Measurements from ENCODE around the gene NAA80.

The NAA80 gene, protein sequence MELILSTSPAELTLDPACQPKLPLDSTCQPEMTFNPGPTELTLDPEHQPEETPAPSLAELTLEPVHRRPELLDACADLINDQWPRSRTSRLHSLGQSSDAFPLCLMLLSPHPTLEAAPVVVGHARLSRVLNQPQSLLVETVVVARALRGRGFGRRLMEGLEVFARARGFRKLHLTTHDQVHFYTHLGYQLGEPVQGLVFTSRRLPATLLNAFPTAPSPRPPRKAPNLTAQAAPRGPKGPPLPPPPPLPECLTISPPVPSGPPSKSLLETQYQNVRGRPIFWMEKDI

DNA sequence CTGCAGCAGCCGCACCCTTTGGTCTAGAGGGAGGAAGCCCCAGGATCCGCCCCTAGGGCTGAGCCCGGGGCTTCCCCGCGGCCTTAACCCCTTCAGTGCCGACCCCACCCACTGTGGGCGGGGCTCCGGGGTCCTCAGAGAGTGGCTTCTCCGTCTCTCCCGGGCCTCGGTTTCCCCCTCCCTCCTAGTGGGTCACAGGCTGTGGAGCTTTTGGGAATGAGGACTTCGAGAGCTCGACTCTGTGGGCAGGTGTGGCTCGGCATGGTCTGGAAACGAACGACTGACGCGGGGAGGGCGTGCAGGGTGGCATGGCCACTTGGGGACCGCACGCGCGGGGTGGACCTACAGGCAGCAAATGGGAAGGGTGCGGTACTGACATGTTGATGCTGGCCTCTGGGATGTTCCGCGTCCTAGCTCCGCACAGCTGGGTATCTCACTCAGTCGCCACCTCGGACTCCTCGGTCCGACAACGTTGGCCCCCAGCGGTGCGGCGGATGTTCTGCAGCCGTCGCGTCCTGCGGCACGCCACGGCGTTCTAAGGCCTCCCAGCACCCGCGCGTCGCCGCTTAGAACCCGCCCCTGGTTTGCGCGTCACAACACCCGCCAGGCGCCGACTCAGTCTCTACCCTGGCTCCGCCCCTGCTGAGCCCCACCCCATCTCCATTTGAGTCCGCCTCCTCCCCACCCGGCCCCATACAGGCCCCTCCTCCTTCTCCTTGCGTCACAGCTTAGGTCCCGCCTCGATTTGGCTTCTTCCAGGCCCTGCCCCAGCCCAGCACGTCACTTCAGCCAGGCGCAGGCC lies at the start of gene NAA80, which contains the start of gene HYAL3:
Gene NAA80 (minus strand): TSS at position 570 of the 802 bp plus-strand sequence. CDS start 1,942 bp downstream, outside the sequence.
Gene HYAL3 (minus strand): TSS at position 570 of the 802 bp plus-strand sequence. CDS start 3,803 bp downstream, outside the sequence.
- FAIRE-seq (peak; percentile 67), DNase-seq (ENCODE audit: insufficient read length, low spot score) (peak; percentile 93)
- TF ChIP-seq POLR2A (IDR thresholded peaks at IDR 0.05; ENCODE audit: low read depth, low read length), result peak; percentile 95

DNA sequence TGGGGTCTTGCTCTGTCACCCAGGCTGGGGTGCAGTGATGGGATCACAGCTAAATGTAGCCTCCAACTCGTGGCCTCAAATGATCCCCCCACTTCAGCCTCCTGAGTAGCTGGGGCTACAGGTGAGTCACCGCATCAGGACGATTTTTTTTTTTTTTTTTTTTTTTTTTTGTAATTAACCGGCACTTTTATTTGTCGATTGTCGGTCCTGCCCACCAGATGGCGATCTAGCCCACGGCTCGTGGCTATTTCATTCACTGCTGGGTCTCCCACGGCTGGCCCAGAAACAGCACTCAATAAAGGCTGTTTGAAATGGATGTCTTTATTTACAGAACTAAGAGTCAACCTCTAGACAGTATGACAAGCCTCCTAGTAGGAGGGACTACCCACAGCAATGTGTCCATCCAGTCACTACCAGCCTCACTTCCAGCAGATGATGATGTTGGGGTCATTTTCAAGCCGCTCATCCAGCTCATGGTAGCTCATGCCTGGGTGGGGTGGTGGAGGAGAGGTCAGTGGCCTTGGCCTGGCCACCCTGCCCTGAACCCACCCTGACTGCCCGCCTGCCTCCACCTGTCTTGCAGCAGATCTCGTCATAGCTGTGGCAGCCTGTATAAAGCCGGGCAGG lies 48.1 kb upstream of the NAA80 start:
- DNase-seq (ENCODE audit: insufficient read length, low spot score) (peak; percentile 76), FAIRE-seq (no peak)
- no peak for TF ChIP-seq POLR2A (IDR thresholded peaks at IDR 0.05; ENCODE audit: low read depth, low read length)

DNA sequence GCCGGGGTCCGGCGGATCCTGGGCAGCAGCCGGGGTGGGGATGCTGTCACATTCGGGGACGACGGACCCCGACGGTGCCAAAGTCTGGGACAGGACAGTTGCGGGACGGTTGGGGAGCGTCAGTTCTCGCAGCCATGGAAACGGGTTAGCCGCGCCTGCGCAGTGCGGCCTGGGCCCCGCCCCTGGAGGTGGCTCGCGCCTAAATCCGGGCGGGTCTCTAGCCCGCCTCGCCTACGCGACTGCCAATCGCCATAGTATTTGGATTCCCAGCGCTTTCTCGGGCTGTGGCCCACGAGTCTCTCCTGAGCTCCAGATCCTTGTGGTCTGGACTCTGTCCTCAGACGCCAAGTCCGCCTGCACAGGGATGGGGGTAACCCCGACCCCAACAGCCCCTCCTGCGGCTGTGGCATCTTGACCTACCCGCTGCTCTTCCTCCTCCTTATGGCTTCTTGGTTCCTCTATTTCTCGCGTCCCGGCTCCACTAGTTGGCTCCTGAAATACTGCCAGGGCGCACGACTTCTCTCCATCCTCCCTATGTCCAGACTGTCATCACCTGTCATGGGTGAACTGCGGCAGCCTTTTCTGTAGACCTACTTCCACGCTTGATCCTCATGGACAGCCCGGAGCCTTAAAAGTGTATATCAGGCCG lies 46.5 kb upstream of the NAA80 start, which contains the start of gene ZMYND10:
Gene ZMYND10 (minus strand): TSS at position 147 of the 649 bp plus-strand sequence. CDS start 153 bp downstream, outside the sequence.
- DNase-seq (ENCODE audit: insufficient read length, low spot score) (no peak), FAIRE-seq (no peak)
- TF ChIP-seq POLR2A (IDR thresholded peaks at IDR 0.05; ENCODE audit: low read depth, low read length), result no peak

DNA sequence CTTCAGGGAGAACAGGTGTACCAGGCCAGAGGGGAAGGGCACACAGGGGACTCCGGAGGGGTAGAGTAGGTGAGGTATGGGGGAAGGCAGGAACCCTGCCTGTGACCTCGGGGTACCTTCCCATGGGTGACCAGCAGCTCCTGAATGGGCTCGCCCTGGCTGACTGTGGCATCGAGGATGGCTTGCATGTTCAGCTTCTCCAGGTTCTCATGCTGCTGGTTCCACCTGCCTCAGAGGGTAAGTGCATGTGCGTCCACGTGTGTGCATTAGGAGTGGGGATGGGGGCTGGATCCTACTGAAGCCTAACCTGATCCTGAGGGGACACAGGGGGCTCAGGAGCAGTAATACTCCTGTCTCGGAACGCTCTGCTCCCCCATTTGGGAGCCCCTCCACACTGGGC lies 45.8 kb upstream of the NAA80 start:
- TF ChIP-seq POLR2A (IDR thresholded peaks at IDR 0.05; ENCODE audit: low read depth, low read length), result no peak
- FAIRE-seq (no peak), DNase-seq (ENCODE audit: insufficient read length, low spot score) (no peak)

DNA sequence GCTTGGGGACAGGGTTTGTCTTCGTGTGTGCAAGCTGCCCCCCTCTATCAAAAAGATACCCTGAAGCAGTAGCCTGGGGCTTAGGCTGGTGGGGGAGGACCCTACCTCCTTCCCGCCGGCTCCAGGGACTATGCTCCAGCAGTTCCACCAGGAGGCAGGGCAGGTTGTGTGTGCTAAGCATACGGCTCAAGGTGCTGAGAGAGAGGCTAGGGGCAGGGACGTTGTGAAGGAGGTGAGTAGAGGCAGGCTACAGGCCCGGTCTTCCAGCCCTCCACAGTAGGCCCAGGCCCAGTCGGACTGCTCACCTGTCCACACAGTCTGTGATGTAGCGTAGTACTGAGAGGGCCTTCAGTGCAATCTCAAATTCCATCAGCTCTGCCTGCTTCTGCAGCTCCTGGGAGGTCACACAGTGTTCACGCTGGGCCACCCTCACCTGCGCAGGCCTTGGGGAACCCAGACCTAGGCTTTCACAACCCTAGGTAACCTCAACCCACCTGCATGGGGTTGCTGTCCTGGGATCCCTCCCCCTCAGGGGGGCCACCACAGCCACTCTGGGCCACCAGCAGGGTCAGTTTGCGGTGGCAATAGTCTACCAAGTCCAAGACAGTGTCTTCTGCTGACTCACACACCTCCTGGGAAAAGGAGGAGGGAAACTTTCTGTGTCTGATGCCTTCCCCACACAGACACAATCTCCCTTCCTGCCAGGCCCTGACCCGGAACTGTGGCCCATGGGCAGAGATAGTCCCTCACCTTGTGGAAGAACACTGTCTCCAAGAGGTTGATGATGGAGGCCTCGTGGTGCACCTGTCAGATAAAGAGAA lies 43.8 kb upstream of the NAA80 start:
- TF ChIP-seq POLR2A (IDR thresholded peaks at IDR 0.05; ENCODE audit: low read depth, low read length), result no peak
- DNase-seq (ENCODE audit: insufficient read length, low spot score) (no peak), FAIRE-seq (no peak)

DNA sequence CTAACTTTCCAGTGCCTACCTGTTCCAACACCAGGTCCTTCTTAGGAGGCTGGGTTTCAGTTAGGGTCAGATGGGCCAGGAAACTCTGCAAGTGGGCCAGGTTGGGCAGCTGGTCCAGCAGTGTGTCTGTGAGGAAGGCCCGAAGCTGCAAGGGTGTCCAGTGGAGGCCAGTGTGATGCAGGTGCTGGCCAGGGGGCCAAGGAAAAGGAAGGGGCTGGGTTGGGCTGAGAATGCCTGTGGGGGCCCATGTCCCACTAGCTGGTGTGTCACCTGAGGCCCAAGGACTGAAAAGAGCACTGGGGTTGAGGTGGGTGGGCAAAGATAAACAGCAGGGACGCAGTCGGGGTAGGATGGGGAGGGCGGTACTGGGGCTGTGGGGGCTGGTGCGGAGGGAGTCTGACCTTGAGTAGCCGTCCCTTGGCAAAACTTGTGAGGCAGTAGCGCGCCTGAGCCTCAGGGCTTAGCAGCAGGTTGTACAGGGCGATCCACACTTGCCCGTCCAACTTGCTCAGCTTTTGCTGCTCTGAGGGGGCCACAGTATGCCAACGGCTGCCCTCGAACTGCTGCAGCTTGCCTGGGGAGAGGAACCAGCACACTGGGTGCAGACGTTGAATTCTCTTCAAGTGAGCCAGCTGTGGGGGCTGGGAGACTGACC lies 42.9 kb upstream of the NAA80 start:
- DNase-seq (ENCODE audit: insufficient read length, low spot score) (no peak), FAIRE-seq (no peak)
- TF ChIP-seq POLR2A (IDR thresholded peaks at IDR 0.05; ENCODE audit: low read depth, low read length), result no peak

DNA sequence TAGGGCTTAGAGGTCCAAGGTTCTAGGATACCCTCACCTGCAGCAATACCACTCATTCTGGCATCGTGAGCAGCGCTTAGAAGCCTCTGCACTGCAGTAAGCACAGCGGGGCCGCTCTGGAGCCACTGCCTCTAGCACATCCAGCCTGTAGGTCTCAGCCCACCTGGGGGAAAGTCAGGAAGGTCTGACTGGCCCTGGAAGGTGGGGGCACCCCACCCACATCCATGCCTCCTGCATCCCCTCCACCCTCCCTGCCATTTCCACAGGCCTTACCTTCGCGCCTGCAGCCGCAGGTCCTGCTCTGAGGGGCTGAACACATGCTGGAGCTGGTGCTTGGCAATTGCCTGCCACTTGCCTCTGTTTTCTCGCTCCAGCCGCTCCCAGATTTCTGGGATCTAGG lies 42.3 kb upstream of the NAA80 start:
- FAIRE-seq, result no peak
- DNase-seq (ENCODE audit: insufficient read length, low spot score), result no peak
- no peak for TF ChIP-seq POLR2A (IDR thresholded peaks at IDR 0.05; ENCODE audit: low read depth, low read length)

DNA sequence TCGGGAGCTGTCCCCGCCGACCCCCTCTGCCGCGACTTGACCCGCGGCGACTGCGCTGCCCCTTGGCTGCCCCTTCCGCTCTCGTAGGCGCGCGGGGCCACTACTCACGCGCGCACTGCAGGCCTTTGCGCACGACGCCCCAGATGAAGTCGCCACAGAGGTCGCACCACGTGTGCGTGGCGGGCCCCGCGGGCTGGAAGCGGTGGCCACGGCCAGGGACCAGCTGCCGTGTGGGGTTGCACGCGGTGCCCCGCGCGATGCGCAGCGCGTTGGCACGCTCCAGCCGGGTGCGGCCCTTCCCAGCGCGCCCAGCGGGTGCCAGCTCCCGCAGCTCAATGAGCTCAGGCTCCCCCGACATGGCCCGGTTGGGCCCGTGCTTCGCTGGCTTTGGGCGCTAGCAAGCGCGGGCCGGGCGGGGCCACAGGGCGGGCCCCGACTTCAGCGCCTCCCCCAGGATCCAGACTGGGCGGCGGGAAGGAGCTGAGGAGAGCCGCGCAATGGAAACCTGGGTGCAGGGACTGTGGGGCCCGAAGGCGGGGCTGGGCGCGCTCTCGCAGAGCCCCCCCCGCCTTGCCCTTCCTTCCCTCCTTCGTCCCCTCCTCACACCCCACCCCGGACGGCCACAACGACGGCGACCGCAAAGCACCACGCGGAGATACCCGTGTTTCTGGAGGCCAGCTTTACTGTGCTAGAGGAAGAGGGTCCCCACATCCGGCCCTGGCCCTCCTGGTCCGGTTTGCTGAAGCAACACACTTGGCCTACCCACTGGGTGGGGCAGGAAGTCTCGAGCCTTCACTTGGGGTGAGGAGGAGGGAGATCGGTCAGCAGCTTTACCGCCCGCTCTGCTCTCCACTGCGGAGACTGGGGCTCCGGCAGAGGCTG lies 41.5 kb upstream of the NAA80 start, which contains the start of gene RASSF1:
Gene RASSF1 (minus strand): TSS at position 389 of the 882 bp plus-strand sequence. CDS start 31 bp downstream, at position 358.
- no peak for FAIRE-seq
- no peak for TF ChIP-seq POLR2A (IDR thresholded peaks at IDR 0.05; ENCODE audit: low read depth, low read length)
- DNase-seq (ENCODE audit: insufficient read length, low spot score), result no peak

DNA sequence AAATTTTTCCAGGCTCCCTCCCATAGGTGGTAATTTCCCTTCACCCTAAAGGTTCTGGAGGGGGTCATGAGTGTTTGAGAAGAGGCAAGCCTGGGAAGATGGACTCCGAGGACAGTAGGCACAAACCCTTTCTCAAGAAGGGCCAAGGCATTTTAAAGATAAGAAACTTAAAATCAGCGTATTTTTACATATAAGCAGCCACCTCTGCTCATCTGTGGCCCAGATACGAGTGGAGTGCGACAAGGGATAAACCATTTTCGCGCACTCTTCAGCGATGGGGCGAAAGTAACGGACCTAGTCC lies 40.9 kb upstream of the NAA80 start:
- FAIRE-seq (no peak), DNase-seq (ENCODE audit: insufficient read length, low spot score) (no peak)
- TF ChIP-seq POLR2A (IDR thresholded peaks at IDR 0.05; ENCODE audit: low read depth, low read length), result no peak

DNA sequence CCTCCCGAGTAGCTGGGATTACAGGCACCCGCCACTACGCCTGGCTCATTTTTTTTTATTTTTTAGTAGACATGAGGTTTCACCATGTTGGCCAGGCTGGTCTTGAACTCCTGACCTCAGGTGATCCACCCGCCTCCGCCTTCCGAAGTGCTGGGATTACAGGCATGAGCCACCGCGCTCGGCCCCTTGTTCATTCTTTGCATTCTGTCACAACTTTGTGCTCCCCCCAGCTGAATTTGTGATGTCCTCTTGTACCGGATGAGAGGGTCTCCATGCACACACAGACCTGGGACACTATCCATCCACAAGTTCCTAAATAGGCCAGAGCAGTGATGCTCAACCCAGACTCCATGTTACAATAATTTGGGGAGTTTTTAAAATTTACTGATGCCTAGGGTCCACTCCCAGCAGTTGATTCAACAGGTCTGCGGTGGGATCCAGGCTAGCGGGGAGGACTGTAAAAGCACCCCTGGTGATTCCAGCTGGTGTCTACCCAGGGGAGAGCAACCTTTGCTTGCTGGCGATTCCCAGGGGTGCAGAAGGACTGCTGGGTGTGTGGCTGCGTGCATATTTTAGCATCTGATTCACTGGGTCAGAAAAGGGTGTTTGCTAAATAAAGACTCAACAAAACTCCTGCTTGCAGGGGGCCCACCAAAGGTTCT lies 40.4 kb upstream of the NAA80 start:
- FAIRE-seq (no peak), DNase-seq (ENCODE audit: insufficient read length, low spot score) (no peak)
- no peak for TF ChIP-seq POLR2A (IDR thresholded peaks at IDR 0.05; ENCODE audit: low read depth, low read length)

DNA sequence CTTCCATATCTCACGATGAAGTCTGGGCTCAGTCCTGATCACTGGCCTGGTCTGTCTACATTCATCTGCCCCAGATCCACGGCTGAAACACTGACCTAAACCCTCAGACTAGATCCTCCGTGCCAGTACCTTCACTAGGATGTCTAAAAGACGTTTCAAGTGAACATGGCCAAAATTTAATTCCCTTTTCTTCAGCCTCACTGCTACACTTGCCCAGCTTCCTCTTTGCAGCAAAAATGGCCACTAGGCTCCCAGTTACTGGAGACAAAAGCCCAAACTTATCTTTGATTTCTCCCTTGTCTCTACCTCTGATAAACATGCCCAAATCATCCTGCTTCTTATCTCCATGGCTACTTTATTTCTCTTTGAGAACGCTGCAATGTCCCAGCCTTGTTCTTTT lies 39.8 kb upstream of the NAA80 start:
- FAIRE-seq (no peak), DNase-seq (ENCODE audit: insufficient read length, low spot score) (no peak)
- no peak for TF ChIP-seq POLR2A (IDR thresholded peaks at IDR 0.05; ENCODE audit: low read depth, low read length)
